GM23248 (cell line): Measurements from ENCODE around the gene QSER1.

Experiments used
- EZH2 ChIP-seq: fragments of 200-600 bp; sonication (generic); IDR thresholded peaks from 2 replicates; pipeline ENCODE4 v1.6.1; 2018; ENCODE audit warnings: antibody characterized with exemption, mild to moderate bottlenecking; ENCODE audit not compliant: insufficient read depth, poor library complexity, severe bottlenecking
- EZH2phosphoT487 ChIP-seq: fragments of 200-600 bp; sonication (generic); IDR thresholded peaks from 2 replicates; pipeline ENCODE4 v1.6.1; 2018; ENCODE audit warnings: antibody characterized with exemption, moderate library complexity, mild to moderate bottlenecking, low read depth; ENCODE audit not compliant: insufficient read depth

DNA sequence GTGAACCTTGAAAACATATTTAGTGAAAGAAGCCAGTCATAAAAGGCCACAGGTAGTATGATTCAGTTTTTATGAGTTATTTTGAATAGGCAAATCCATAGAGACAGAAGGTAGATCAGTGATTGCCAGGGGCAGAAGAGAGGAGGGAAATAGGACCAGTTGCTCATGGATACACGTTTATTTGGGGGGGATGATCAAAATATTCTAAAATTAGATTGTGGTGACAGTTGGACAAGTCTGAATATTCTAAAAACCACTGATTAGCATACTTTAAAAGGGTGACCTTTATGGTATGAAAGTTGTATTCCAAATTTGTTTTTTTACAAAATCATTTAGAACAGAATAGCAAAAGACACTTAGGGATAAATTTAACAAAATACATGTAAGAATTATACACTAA, 28.6 kb downstream of the QSER1 start:
- TF ChIP-seq EZH2: no peak
- TF ChIP-seq EZH2phosphoT487: no peak
